ENCODE data around the gene ZNF827. TPM values are rescaled to one million over a fixed set of nuclear protein-coding genes. Genes with fewer than 3 reads are reported as not detected.

ZNF827 gene
- total and polyA plus RNA-seq, 11 donors = 4.5 to 30.1 (median 18.1) TPM

- peak in 2 of 5 donors; percentile 11 to 22 for DNase-seq
- no peaks in the 10 kb centered on the region for H3K36me3 ChIP-seq
- H3K4me3 ChIP-seq = no peak overlapping the region
- intact Hi-C loops (cut with DNase I) = loop anchor here in 6 of 10 donors (5.0 to 10.0 kb wide), 5 partner anchors 388 to 1138 kb away; no protein-coding TSS in a partner anchor
- H3K27ac ChIP-seq = no peak overlapping the region
- peaks cover 0 to 7% (median 3%) of the 10 kb centered on the region in 12 donors for H3K9me3 ChIP-seq
- H3K4me1 ChIP-seq = no peaks in the 10 kb centered on the region
- WGBS, 4 donors = 46 to 57% (median 49%) methylated on average over 3 of the region's 3 CpGs
- ATAC-seq = peak in 1 of 4 donors; percentile 42
- TF ChIP-seq POLR2A (IDR thresholded peaks at IDR 0.05) (no peak), CTCF (IDR thresholded peaks at IDR 0.05) (peak; percentile 60 to 80 (median 74))
- no peaks in the 10 kb centered on the region for H3K27me3 ChIP-seq
Observed at GRCh38 chr4:145956288-145956890, 17.8 kb upstream of the ZNF827 start.

GRCh38 chr4:145954924-145955339 is 16.3 kb upstream of the ZNF827 start:
- no peak for DNase-seq
- Histone ChIP-seq H3K27ac (no peak overlapping the region), H3K4me1 (no peaks in the 10 kb centered on the region), H3K4me3 (no peak overlapping the region), H3K27me3 (no peaks in the 10 kb centered on the region), H3K9me3 (peaks cover 0 to 7% (median 3%) of the 10 kb centered on the region in 12 donors), H3K36me3 (no peaks in the 10 kb centered on the region)
- intact Hi-C loops (cut with DNase I) = loop anchor here in 6 of 10 donors (5.0 to 10.0 kb wide), 6 partner anchors 222 to 1140 kb away; partner anchors contain the start of gene LSM6 (in 1 of the 6)
- no peak for ATAC-seq
- TF ChIP-seq CTCF (IDR thresholded peaks at IDR 0.05) (no peak), POLR2A (IDR thresholded peaks at IDR 0.05) (no peak)
- WGBS, 4 donors = 67 to 84% (median 75%) methylated on average over 7 of the region's 7 CpGs

- intact Hi-C loops (cut with DNase I) = loop anchor here in 5 of 10 donors (5.0 to 10.0 kb wide), 5 partner anchors 225 to 1143 kb away; partner anchors contain the start of gene LSM6 (in 1 of the 5)
- no peak for TF ChIP-seq POLR2A (IDR thresholded peaks at IDR 0.05)
- no peak for TF ChIP-seq CTCF (IDR thresholded peaks at IDR 0.05)
- Histone ChIP-seq H3K27ac (no peak overlapping the region), H3K9me3 (peaks cover 0 to under 1% (median 0%) of the 10 kb centered on the region in 12 donors), H3K36me3 (no peaks in the 10 kb centered on the region), H3K4me3 (no peak overlapping the region), H3K27me3 (peaks cover 0 to 3% (median 0%) of the 10 kb centered on the region in 9 donors), H3K4me1 (no peaks in the 10 kb centered on the region)
- ATAC-seq = no peak
- DNase-seq = no peak
- WGBS, 4 donors = 69 to 75% (median 72%) methylated on average over 2 of the region's 2 CpGs
Observed at GRCh38 chr4:145951931-145952330, 13.3 kb upstream of the ZNF827 start.

- Histone ChIP-seq H3K27me3 (peaks cover 0 to 3% (median 0%) of the 10 kb centered on the region in 9 donors), H3K9me3 (no peaks in the 10 kb centered on the region), H3K4me1 (no peaks in the 10 kb centered on the region), H3K36me3 (no peaks in the 10 kb centered on the region), H3K27ac (no peak overlapping the region), H3K4me3 (no peak overlapping the region)
- no peak for TF ChIP-seq CTCF (IDR thresholded peaks at IDR 0.05)
- no peak for TF ChIP-seq POLR2A (IDR thresholded peaks at IDR 0.05)
- intact Hi-C loops (cut with DNase I) = loop anchor here in 2 of 10 donors (10.0 kb wide), 2 partner anchors 91 to 229 kb away; partner anchors contain the start of gene LSM6 (in 1 of the 2)
- ATAC-seq (no peak), DNase-seq (no peak)
- 88 to 94% (median 91%) methylated on average over 2 of the region's 2 CpGs for WGBS, 4 donors
Observed at GRCh38 chr4:145945431-145946155, 7.0 kb upstream of the ZNF827 start.
